Measurements from ENCODE around the gene PROM1. TPM values are rescaled to one million over a fixed set of nuclear protein-coding genes. Genes with fewer than 3 reads are reported as not detected.

The PROM1 gene
- total RNA-seq, 1 donor = 264 TPM

GRCh38 chr4:16067515-16067914 lies 16.3 kb downstream of the PROM1 start:
- DNase-seq (ENCODE audit: low read depth in 2 of 3, low spot score in 2 of 3) = peak in 1 of 3 donors; percentile 38

GRCh38 chr4:16066586-16067128 lies 17.2 kb downstream of the PROM1 start:
- DNase-seq (ENCODE audit: low read depth in 2 of 3, low spot score in 2 of 3) = no peak

- DNase-seq (ENCODE audit: low read depth in 2 of 3, low spot score in 2 of 3) = no peak
These were observed 18.8 kb downstream of the PROM1 start for GRCh38 chr4:16065066-16065465.

GRCh38 chr4:16062601-16063000 lies 21.2 kb downstream of the PROM1 start:
- DNase-seq (ENCODE audit: low read depth in 2 of 3, low spot score in 2 of 3) = no peak

- DNase-seq (ENCODE audit: low read depth in 2 of 3, low spot score in 2 of 3) = no peak
These were observed 27.0 kb downstream of the PROM1 start for GRCh38 chr4:16056681-16057385.

GRCh38 chr4:16055873-16056272 lies 27.9 kb downstream of the PROM1 start:
- no peak for DNase-seq (ENCODE audit: low read depth in 2 of 3, low spot score in 2 of 3)

- DNase-seq (ENCODE audit: low read depth in 2 of 3, low spot score in 2 of 3) = peak in 2 of 3 donors; percentile 71 to 92
These were observed 28.4 kb downstream of the PROM1 start for GRCh38 chr4:16055471-16055870.

GRCh38 chr4:16052939-16053338 lies 30.9 kb downstream of the PROM1 start:
- no peak for DNase-seq (ENCODE audit: low read depth in 2 of 3, low spot score in 2 of 3)

GRCh38 chr4:16051980-16052379 lies 31.8 kb downstream of the PROM1 start:
- DNase-seq (ENCODE audit: low read depth in 2 of 3, low spot score in 2 of 3) = no peak

GRCh38 chr4:16051132-16051531 lies 32.7 kb downstream of the PROM1 start:
- DNase-seq (ENCODE audit: low read depth in 2 of 3, low spot score in 2 of 3) = no peak

GRCh38 chr4:16050669-16051068 lies 33.2 kb downstream of the PROM1 start:
- DNase-seq (ENCODE audit: low read depth in 2 of 3, low spot score in 2 of 3) = no peak

GRCh38 chr4:16048619-16049419 lies 35.0 kb downstream of the PROM1 start:
- no peak for DNase-seq (ENCODE audit: low read depth in 2 of 3, low spot score in 2 of 3)

- DNase-seq (ENCODE audit: low read depth in 2 of 3, low spot score in 2 of 3) = no peak
These were observed 38.1 kb downstream of the PROM1 start for GRCh38 chr4:16045687-16046086.

- DNase-seq (ENCODE audit: low read depth in 2 of 3, low spot score in 2 of 3) = peak in 1 of 3 donors; percentile 28
These were observed 40.0 kb downstream of the PROM1 start for GRCh38 chr4:16043642-16044498.

GRCh38 chr4:16039139-16039538 lies 44.7 kb downstream of the PROM1 start:
- DNase-seq (ENCODE audit: low read depth in 2 of 3, low spot score in 2 of 3) = no peak

- DNase-seq (ENCODE audit: low read depth in 2 of 3, low spot score in 2 of 3) = no peak
These were observed 45.9 kb downstream of the PROM1 start for GRCh38 chr4:16037901-16038300.

GRCh38 chr4:16035843-16036242 lies 48.0 kb downstream of the PROM1 start:
- DNase-seq (ENCODE audit: low read depth in 2 of 3, low spot score in 2 of 3) = no peak

GRCh38 chr4:16034010-16034748 lies 49.6 kb downstream of the PROM1 start:
- no peak for DNase-seq (ENCODE audit: low read depth in 2 of 3, low spot score in 2 of 3)

GRCh38 chr4:16032396-16032770 lies 51.4 kb downstream of the PROM1 start:
- peak in 1 of 3 donors; percentile 16 for DNase-seq (ENCODE audit: low read depth in 2 of 3, low spot score in 2 of 3)

Data from hematopoietic multipotent progenitor cell (in vitro differentiated cells).